Epithelial cell of esophagus (primary cell): ENCODE data around the gene EPHB2.
A peak's percentile ranks its signal among the peaks of the same experiment; 100 is the strongest.
"Not testable (repeated sequence)": the region's sequence is repeated elsewhere in the genome, so short reads cannot be mapped to it uniquely, and the experiment has no call there.

ENCODE experiments used
- DNase-seq: peaks from one replicate; pipeline ENCODE4 v3.0.0; 2010; ENCODE audit warnings: low read depth
- H3K4me3 ChIP-seq: 2 replicates; pipeline ENCODE4 v1.5.1; 2011; ENCODE audit warnings: mild to moderate bottlenecking, low read length, control low read depth
- TF ChIP-seq, protein P1 (sequence below): IDR thresholded peaks from 2 replicates; pipeline ENCODE4 v1.5.1; 2011; ENCODE audit warnings: low read depth, mild to moderate bottlenecking, low read length, control low read depth, inconsistent platforms; ENCODE audit not compliant: insufficient read depth; ENCODE audit errors: missing control alignments

EPHB2 gene

DNA sequence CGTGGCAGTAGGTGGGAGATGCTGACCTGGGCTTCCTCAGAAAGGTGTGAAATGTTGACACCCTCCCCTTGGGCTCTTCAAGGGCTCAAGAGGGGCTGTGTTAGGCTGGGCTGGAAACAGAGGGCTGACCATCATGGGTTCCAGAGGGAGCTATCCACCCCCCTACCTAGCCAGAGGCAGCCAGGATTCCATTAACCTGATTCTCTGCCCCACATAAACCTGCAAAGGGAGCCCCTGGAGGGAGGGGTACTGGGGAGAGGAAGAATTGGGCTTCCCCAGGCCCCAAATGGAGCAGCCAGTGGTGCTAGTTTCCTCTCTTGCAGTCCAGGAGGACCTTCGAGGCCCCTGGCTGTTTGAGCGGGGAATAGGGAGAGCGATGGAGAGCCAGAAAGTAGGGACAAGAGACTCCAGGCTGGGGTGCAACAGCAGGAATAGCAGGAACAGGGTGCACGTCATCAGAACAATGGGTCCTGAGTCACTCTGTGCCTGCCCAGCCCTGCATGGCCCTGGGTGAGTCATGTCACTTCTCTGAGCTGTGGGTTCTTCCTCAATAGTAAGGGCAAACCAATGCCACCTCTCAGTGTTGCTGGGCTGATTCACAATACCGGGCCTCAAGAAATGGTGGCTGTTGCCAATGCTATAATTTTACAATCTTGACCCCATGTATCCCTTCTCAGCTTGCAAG lies 121.2 kb downstream of the EPHB2 start:
- TF ChIP-seq, protein P1, sequence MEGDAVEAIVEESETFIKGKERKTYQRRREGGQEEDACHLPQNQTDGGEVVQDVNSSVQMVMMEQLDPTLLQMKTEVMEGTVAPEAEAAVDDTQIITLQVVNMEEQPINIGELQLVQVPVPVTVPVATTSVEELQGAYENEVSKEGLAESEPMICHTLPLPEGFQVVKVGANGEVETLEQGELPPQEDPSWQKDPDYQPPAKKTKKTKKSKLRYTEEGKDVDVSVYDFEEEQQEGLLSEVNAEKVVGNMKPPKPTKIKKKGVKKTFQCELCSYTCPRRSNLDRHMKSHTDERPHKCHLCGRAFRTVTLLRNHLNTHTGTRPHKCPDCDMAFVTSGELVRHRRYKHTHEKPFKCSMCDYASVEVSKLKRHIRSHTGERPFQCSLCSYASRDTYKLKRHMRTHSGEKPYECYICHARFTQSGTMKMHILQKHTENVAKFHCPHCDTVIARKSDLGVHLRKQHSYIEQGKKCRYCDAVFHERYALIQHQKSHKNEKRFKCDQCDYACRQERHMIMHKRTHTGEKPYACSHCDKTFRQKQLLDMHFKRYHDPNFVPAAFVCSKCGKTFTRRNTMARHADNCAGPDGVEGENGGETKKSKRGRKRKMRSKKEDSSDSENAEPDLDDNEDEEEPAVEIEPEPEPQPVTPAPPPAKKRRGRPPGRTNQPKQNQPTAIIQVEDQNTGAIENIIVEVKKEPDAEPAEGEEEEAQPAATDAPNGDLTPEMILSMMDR: no peak
- DNase-seq: peak; percentile 99
- no peak overlapping the region for H3K4me3 ChIP-seq

DNA sequence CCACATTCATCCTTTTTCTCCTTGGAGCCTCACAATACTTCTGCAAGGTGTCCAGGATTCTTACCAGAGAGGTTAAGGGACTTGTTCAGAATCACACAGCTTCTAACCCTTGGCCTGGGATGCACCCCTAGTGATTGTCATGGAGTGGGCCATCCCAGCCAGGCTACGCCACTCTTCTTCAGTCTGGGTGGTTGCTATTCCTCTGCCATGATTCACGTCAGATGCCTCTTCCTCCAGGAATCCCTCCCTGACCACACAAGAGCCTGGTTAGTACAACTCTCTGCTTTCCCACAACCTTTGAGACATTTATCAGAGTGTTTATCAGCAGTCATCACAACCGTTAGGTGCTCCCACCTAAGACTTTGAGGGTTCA lies 121.8 kb downstream of the EPHB2 start:
- TF ChIP-seq, protein P1: no peak
- H3K4me3 ChIP-seq: no peak overlapping the region
- DNase-seq: peak; percentile 54

DNA sequence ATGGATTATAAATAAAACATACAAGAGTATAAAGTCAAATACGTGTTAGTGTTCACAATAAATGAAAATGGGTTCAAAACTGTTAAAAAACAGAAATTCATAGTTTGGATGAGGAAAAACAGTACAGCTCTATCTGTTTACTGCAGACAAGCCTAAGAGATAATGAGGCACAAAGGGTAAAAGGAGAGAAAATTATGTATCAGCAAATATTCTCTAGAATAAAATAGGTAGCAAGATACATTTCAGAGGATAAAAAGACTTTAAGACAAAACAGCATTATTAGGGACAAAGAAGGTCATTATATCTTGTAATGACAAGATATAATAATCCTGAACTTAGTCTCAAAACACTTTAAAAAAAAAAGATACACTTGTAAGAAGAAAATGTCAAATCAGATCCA lies 123.1 kb downstream of the EPHB2 start:
- DNase-seq: no peak
- TF ChIP-seq, protein P1: no peak
- H3K4me3 ChIP-seq: no peak overlapping the region

DNA sequence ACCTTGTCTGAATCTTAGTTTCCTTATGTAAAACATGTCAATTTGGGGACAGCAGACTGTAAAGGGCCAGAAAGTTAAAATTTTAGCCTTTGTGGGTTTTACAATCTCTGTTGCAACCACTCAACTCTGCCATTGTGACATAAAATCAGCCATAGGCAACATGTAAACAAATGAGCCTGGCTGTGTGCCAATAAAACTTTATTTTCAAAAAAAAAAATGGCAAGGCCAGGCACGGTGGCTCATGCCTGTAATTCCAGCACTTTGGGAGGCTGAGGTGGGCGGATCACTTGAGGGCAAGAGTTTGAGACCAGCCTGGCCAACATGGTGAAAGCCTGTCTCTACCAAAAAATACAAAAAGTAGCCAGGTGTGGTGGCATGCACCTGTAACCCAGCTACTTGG lies 123.8 kb downstream of the EPHB2 start:
- H3K4me3 ChIP-seq: not testable (repeated sequence)
- DNase-seq: peak; percentile 61

DNA sequence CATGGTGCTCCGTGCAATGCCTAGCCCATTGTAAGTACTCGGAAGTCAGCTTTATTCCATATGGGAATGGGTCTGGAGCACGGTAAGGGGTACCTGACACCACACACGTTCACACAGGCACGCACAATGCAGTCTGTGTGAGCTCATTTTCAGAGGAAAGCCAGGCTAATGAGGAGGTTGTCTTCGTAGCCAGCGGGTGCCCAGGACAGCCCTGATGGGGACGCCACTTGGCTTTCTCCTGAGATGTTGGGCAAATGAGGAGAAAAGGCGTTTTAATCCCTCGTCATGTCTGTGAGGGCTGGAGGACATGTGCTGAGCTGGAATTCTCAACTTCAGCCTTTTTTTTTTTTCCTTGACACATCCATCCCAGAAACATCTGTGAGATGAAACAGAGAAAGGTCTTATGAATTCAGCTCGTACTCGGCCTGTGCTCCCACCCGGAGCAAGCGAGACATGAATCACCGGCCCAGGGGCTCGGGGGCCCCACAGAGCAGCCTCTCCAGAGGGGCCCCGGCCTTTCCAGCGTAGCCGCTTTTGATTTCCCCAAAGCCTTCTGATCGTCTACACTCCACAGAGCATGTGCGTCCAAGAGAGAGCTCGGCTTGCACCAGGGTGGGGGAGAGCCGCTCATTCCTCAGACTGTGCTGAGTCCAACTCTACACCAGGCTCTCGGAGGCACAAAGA lies 125.1 kb downstream of the EPHB2 start:
- no peak overlapping the region for H3K4me3 ChIP-seq
- TF ChIP-seq, protein P1: no peak
- no peak for DNase-seq

DNA sequence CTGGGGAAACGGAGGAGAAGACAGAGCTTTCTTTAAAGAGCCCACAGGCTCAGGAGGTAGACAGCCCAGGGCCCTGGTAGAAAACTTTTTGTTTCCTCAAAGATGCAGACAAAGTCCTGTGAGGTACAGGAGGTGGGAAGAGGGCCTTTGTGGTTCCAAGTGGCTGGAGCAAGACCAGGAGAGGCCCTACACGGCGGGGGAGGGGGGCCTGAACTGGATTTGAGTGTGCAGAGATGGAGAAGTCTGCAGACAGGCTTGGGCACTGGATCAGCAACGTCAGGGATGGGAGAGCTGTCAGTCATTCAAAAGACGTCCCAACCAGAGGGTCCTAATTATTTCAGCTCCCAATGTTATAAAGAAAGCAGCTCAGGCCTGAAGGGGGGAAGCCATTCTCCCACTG lies 126.2 kb downstream of the EPHB2 start:
- no peak overlapping the region for H3K4me3 ChIP-seq
- TF ChIP-seq, protein P1: no peak
- DNase-seq: no peak

DNA sequence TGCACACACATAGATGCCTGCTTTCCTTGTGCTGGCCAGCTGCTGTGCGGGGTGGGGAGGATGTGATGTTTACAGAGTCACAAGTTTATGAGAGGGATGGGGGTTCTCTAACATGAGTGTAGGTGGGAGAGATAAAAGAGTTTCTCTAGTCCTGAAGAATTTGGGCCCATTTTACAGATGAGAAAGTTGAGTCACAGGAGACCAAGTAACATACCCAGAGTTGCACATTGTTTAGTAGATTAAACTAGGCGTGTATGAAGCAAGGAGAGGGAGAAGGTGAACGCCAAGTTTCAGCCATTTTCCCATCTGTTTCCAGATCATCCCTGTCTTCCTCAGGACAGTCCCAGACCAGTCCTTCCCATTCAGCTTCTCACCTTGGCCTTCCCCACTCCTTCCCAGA lies 126.7 kb downstream of the EPHB2 start:
- DNase-seq: no peak
- TF ChIP-seq, protein P1: no peak

More for the DNA sequence above, 126.7 kb downstream of the EPHB2 start:
- no peak overlapping the region for H3K4me3 ChIP-seq
